HepG2 (cell line): ENCODE data around the gene GEMIN8. TPM values are rescaled to one million over a fixed set of nuclear protein-coding genes. Genes with fewer than 3 reads are reported as not detected.

Experiments
- ATAC-seq: fragments of 200-7000 bp; cut with Tn5 transposase; 3 replicates; pipeline ENCODE4 v1.9.1; 2020; ENCODE audit warnings: mild to moderate bottlenecking, moderate library complexity
- BruUV-seq: library from RNA; stranded (reverse); fragments of 400-500 nt; replicated peaks from 2 replicates; lab custom pipeline; 2021; lab: Mats Ljungman, UMichigan
- CTCF ChIA-PET: fragments of 300-600 bp; formaldehyde crosslinking; extraction: SDS; loops from one replicate; lab custom pipeline; 2021; ENCODE audit warnings: low total read pairs, inconsistent platforms, low intra/inter-chr PET ratio; lab: Yijun Ruan, JAX
- POLR2A ChIA-PET: fragments of 350-600 bp; sonication (Branson Sonifier 250); formaldehyde crosslinking; loops from one replicate; lab custom pipeline; 2020; ENCODE audit warnings: antibody characterized with exemption, inconsistent platforms; lab: Yijun Ruan, JAX
- DNase-seq: peaks from one replicate; pipeline ENCODE4 v3.0.0-alpha.2; 2015; ENCODE audit warnings: low spot score
- FAIRE-seq: peaks from 3 replicates; lab custom pipeline; 2011; peaks lifted over from hg19 to GRCh38; lab: Jason Lieb, UNC
- H2AFZ ChIP-seq: one replicate; pipeline ENCODE4 v1.6.1; 2011; ENCODE audit warnings: low read length, inconsistent platforms
- H3K27ac ChIP-seq: fragments of 300-600 bp; 3 replicates; pipeline ENCODE4 v1.8.0; 2011; ENCODE audit warnings: mixed run types, mild to moderate bottlenecking, mixed read lengths, low read length, inconsistent platforms; ENCODE audit not compliant: insufficient read depth; ENCODE audit errors: extremely low read length
- H3K27me3 ChIP-seq, 2 experiments: fragments of 200-600 bp in 1 of 2; 2 replicates in 1 of 2; 3 replicates in 1 of 2; pipeline versions ENCODE4 v1.6.0 to v1.8.0; 2011; ENCODE audit warnings: low read length in 2 of 2, mild to moderate bottlenecking in 2 of 2, moderate library complexity in 2 of 2, inconsistent platforms in 1 of 2; ENCODE audit not compliant: insufficient read depth in 2 of 2, control insufficient read depth in 1 of 2
- H3K36me3 ChIP-seq, 2 experiments: fragments of 200-600 bp in 1 of 2; replicated peaks in 1 of 2; 2 replicates in 1 of 2; 3 replicates in 1 of 2; pipeline versions ENCODE4 v1.5.1 to v1.8.0; 2011; ENCODE audit warnings: low read length in 2 of 2, inconsistent platforms in 1 of 2; ENCODE audit not compliant: insufficient read depth in 2 of 2, control insufficient read depth in 1 of 2
- H3K4me1 ChIP-seq: 2 replicates; pipeline ENCODE4 v1.5.1; 2012; ENCODE audit warnings: low read length, inconsistent platforms; ENCODE audit not compliant: insufficient read depth
- H3K4me2 ChIP-seq: 2 replicates; pipeline ENCODE4 v1.6.0; 2011; ENCODE audit warnings: low read depth, low read length, inconsistent platforms
- H3K4me3 ChIP-seq, 3 experiments: fragments of 200-600 bp in 1 of 3; sonication (generic), shearing (Covaris generic) in 1 of 3; replicated peaks in 1 of 3; 2 replicates each; pipeline ENCODE4 v1.5.1; 2011 to 2016; ENCODE audit warnings: low read length in 3 of 3, inconsistent platforms in 2 of 3, low read depth in 2 of 3, mild to moderate bottlenecking in 2 of 3, control low read depth in 1 of 3, mixed read lengths in 1 of 3; ENCODE audit not compliant: insufficient read depth in 1 of 3
- H3K79me2 ChIP-seq: one replicate; pipeline ENCODE4 v1.6.1; 2011; ENCODE audit warnings: low read length, inconsistent platforms; ENCODE audit not compliant: insufficient read depth
- H3K9ac ChIP-seq: 2 replicates; pipeline ENCODE4 v1.6.0; 2011; ENCODE audit warnings: mild to moderate bottlenecking, low read depth, low read length, inconsistent platforms; ENCODE audit not compliant: insufficient read depth
- H3K9me3 ChIP-seq: 2 replicates; pipeline ENCODE4 v1.5.1; 2012; ENCODE audit warnings: mild to moderate bottlenecking, low read length
- H4K20me1 ChIP-seq: 2 replicates; pipeline ENCODE4 v1.6.0; 2011; ENCODE audit warnings: inconsistent platforms, mild to moderate bottlenecking, low read length, moderate library complexity; ENCODE audit not compliant: insufficient read depth
- MAZ ChIP-seq, 2 experiments: sonication (generic) in 1 of 2; formaldehyde crosslinking in 1 of 2; IDR thresholded peaks; 2 replicates each; pipeline versions ENCODE4 v1.5.0 to v1.6.1; 2012 to 2020; ENCODE audit warnings: low read depth in 2 of 2, mild to moderate bottlenecking in 2 of 2, borderline replicate concordance in 1 of 2, improper control_type of control experiment in 1 of 2, low read length in 1 of 2, missing genetic modification reagents in 1 of 2, moderate library complexity in 1 of 2
- NBN ChIP-seq: fragments of 450-650 bp; conservative IDR thresholded peaks from 2 replicates; pipeline ENCODE4 v1.6.1; 2017
- NFRKB ChIP-seq: fragments of 450-650 bp; IDR thresholded peaks from 2 replicates; pipeline ENCODE4 v1.6.1; 2017
- ZNF24 ChIP-seq: fragments of 450-650 bp; IDR thresholded peaks from 2 replicates; pipeline ENCODE4 v1.6.1; 2017; ENCODE audit warnings: antibody characterized with exemption, mild to moderate bottlenecking
- ZNF775 ChIP-seq: sonication (generic); formaldehyde crosslinking; IDR thresholded peaks from 2 replicates; pipeline ENCODE4 v1.4.0; 2020; ENCODE audit warnings: missing genetic modification reagents, mild to moderate bottlenecking, moderate library complexity, borderline replicate concordance
- ZNF816 ChIP-seq: sonication (generic); formaldehyde crosslinking; IDR thresholded peaks from 2 replicates; pipeline ENCODE4 v1.8.0; 2022; ENCODE audit warnings: missing genetic modification reagents, mild to moderate bottlenecking, borderline replicate concordance
- WGBS: methylation state at CpG from one replicate; pipeline ENCODE4 v1.1.6; 2017; ENCODE audit warnings: low lambda C conversion rate; 5-methylcytosine and 5-hydroxymethylcytosine counted together
- in situ Hi-C: cut with HindIII; loops from 2 replicates; pipeline ENCODE4 v1.10.0; 2017; ENCODE audit warnings: low pct_unique_long_range_greater_than_20kb; ENCODE audit not compliant: extremely low pct_ligation_motif_present
- intact Hi-C: fragments of 100-400 bp; cut with micrococcal nuclease; formaldehyde crosslinking; loops from one replicate; pipeline ENCODE4 v1.10.0; 2022; ENCODE audit not compliant: unreplicated experiment
- polyA plus RNA-seq, 8 experiments: library from polyadenylated mRNA; depleted of rRNA in 3 of 8; stranded (reverse) in 7 of 8; unstranded in 1 of 8; fragments of >200 nt; fragmentation: Illumina TruSeq in 4 of 8; extraction: Trizol in 4 of 8; gene quantifications; 2 replicates each; pipeline versions ENCODE4 v1.2.1 to v1.2.3, GENCODE V29; 2011 to 2016; ENCODE audit warnings: low read depth in 4 of 8, missing spikeins in 1 of 8, mixed read lengths in 1 of 8; ENCODE audit not compliant: insufficient read depth in 1 of 8
- total RNA-seq, 5 experiments: library from RNA; depleted of rRNA; stranded (reverse); fragments of >200 nt; fragmentation: Illumina TruSeq; extraction: Trizol; gene quantifications; 2 replicates each; pipeline ENCODE4 v1.2.3, GENCODE V29; 2016; ENCODE audit warnings: low read depth in 1 of 5
- TF ChIP-seq, protein P1 (sequence below): sonication (generic); formaldehyde crosslinking; IDR thresholded peaks from 2 replicates; pipeline ENCODE4 v1.4.0; 2020; ENCODE audit warnings: missing genetic modification reagents, mild to moderate bottlenecking, borderline replicate concordance

The GEMIN8 gene
- total and polyA plus RNA-seq, 2 of the 13 experiments (the other 11 are each of a cell fraction or from before 2014, with no cell fraction given): 9.7 to 23.7 TPM

DNA sequence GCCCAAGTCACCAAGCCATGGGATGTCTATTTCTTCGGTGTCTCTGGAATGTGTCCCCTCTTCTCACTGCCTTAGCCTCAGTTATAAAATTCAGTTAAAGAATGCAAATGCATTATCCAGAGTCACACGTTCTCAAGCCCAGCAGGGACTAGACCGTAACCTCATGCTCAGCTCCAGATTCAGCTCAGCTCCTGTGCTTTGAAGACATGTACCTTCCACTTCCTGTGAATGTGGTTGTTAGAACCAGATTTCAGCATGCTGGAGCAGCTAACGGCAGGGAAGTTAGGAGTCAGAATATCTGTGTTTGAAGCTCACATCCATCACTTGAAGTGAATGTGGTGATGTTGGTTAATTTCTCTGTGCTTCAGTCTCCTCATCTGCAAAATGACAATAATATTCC is 26.7 kb downstream of the GEMIN8 start:
- Histone ChIP-seq H3K9me3 (no peaks in the 10 kb centered on the region), H2AFZ (no peak overlapping the region), H3K27me3 (no peaks in the 10 kb centered on the region), H3K79me2 (no peaks in the 10 kb centered on the region), H3K4me3 (no peak overlapping the region), H4K20me1 (no peaks in the 10 kb centered on the region), H3K9ac (no peak overlapping the region), H3K4me2 (no peak overlapping the region), H3K36me3 (no peaks in the 10 kb centered on the region), H3K4me1 (no peaks in the 10 kb centered on the region), H3K27ac (no peak overlapping the region)
- DNase-seq: no peak
- intact Hi-C loops (no loop called here), in situ Hi-C loops (no loop called here)
- no TSS peak for BruUV-seq
- FAIRE-seq: no peak
- no peak for ATAC-seq
- CTCF ChIA-PET: no interaction called here
- WGBS: 92% methylated on average over 4 of the region's 4 CpGs
- TF ChIP-seq ZNF24 (no peak), ZNF816 (CRISPR knock-in tag) (no peak), NBN (no peak)
- TF ChIP-seq, protein P1, sequence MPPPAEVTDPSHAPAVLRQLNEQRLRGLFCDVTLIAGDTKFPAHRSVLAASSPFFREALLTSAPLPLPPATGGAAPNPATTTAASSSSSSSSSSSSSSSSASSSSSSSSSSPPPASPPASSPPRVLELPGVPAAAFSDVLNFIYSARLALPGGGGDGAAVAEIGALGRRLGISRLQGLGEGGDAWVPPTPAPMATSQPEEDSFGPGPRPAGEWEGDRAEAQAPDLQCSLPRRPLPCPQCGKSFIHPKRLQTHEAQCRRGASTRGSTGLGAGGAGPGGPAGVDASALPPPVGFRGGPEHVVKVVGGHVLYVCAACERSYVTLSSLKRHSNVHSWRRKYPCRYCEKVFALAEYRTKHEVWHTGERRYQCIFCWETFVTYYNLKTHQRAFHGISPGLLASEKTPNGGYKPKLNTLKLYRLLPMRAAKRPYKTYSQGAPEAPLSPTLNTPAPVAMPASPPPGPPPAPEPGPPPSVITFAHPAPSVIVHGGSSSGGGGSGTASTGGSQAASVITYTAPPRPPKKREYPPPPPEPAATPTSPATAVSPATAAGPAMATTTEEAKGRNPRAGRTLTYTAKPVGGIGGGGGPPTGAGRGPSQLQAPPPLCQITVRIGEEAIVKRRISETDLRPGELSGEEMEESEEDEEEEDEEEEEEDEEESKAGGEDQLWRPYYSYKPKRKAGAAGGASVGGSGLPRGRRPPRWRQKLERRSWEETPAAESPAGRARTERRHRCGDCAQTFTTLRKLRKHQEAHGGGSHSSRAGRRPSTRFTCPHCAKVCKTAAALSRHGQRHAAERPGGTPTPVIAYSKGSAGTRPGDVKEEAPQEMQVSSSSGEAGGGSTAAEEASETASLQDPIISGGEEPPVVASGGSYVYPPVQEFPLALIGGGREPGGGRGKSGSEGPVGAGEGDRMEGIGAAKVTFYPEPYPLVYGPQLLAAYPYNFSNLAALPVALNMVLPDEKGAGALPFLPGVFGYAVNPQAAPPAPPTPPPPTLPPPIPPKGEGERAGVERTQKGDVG (CRISPR knock-in tag): no peak
- POLR2A ChIA-PET: no interaction called here

DNA sequence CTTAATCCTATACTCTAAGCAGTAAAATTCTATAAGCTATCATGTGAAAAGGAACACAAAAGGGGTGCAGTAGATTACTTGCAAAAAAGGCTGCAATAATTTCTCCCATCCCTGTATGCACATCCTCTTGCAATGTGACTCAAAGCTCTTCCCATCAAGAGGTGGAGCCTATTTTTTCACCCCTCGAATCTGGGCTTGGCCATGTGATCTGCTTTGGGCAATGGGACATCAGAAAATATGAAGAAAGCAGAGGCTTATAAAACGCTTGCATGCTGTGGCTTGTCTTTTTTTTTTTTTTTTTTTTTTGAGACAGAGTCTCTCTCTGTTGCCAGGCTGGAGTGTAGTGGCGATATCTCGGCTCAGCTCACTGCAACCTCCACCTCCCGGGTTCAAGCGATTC is 33.0 kb downstream of the GEMIN8 start:
- intact Hi-C loops (no loop called here), in situ Hi-C loops (no loop called here)
- ChIA-PET POLR2A (no interaction called here), CTCF (no interaction called here)
- Histone ChIP-seq H3K79me2 (no peaks in the 10 kb centered on the region), H3K4me1 (no peaks in the 10 kb centered on the region), H3K9ac (no peak overlapping the region), H3K27ac (no peak overlapping the region), H3K27me3 (no peaks in the 10 kb centered on the region), H2AFZ (no peak overlapping the region), H3K36me3 (no peaks in the 10 kb centered on the region), H3K4me2 (no peak overlapping the region), H3K9me3 (no peaks in the 10 kb centered on the region), H4K20me1 (no peaks in the 10 kb centered on the region), H3K4me3 (no peak overlapping the region)
- WGBS: 79% methylated on average over 3 of the region's 6 CpGs
- TF ChIP-seq NFRKB: no peak
- no peak for TF ChIP-seq MAZ (IDR thresholded peaks at IDR 0.05; ENCODE audit: borderline replicate concordance, low read depth, low read length)
- no peak for TF ChIP-seq MAZ (CRISPR knock-in tag; IDR thresholded peaks at IDR 0.05; ENCODE audit: low read depth)
- TF ChIP-seq ZNF775 (CRISPR knock-in tag): no peak
- no peak for ATAC-seq
- no peak for DNase-seq
- BruUV-seq: no TSS peak
- no peak for FAIRE-seq
